ENCODE data around the gene TPGS1.

The TPGS1 gene

GRCh38 chr19:540867-541637 is 33.8 kb downstream of the TPGS1 start:
- no peak for TF ChIP-seq TAF1 (IDR thresholded peaks at IDR 0.05; ENCODE audit: low read depth)
- no peak for TF ChIP-seq TEAD4 (IDR thresholded peaks at IDR 0.05)
- no peak for TF ChIP-seq EP300 (IDR thresholded peaks at IDR 0.05; ENCODE audit: borderline replicate concordance)
- no peak for TF ChIP-seq FOXM1 (IDR thresholded peaks at IDR 0.05; ENCODE audit: borderline replicate concordance, low read depth)
- no peak for TF ChIP-seq EGR1 (IDR thresholded peaks at IDR 0.05)

- no peak for TF ChIP-seq TCF12 (IDR thresholded peaks at IDR 0.05; ENCODE audit: low read depth)
Measured at GRCh38 chr19:541699-542098, 34.4 kb downstream of the TPGS1 start.

GRCh38 chr19:542173-542866 is 35.0 kb downstream of the TPGS1 start:
- no peak for TF ChIP-seq YY1 (IDR thresholded peaks at IDR 0.05; ENCODE audit: low read depth)
- no peak for TF ChIP-seq MAX (IDR thresholded peaks at IDR 0.05)
- no peak for TF ChIP-seq REST (IDR thresholded peaks at IDR 0.05; ENCODE audit: low read depth)
- TF ChIP-seq TCF12 (IDR thresholded peaks at IDR 0.05; ENCODE audit: low read depth) = no peak
- no peak for TF ChIP-seq CREB1 (IDR thresholded peaks at IDR 0.05; ENCODE audit: low read depth)
- TF ChIP-seq TAF1 (IDR thresholded peaks at IDR 0.05; ENCODE audit: low read depth) = no peak
- TF ChIP-seq ZBTB7A (IDR thresholded peaks at IDR 0.05; ENCODE audit: low read depth) = no peak
- no peak for TF ChIP-seq NFIC (IDR thresholded peaks at IDR 0.05)
- no peak for TF ChIP-seq EP300 (IDR thresholded peaks at IDR 0.05; ENCODE audit: borderline replicate concordance)
- TF ChIP-seq RAD21 (IDR thresholded peaks at IDR 0.05; ENCODE audit: low read depth) = no peak
- TF ChIP-seq USF1 (IDR thresholded peaks at IDR 0.05) = no peak

GRCh38 chr19:543910-544608 is 36.8 kb downstream of the TPGS1 start, which contains the start of gene GZMM:
Gene GZMM (plus strand): TSS chr19:544053. CDS start chr19:544072, 19 bp downstream.
- no peak for TF ChIP-seq ZBTB7A (IDR thresholded peaks at IDR 0.05; ENCODE audit: low read depth)
- no peak for TF ChIP-seq REST (IDR thresholded peaks at IDR 0.05; ENCODE audit: low read depth)
- TF ChIP-seq RAD21 (IDR thresholded peaks at IDR 0.05; ENCODE audit: low read depth) = no peak
- no peak for TF ChIP-seq EP300 (IDR thresholded peaks at IDR 0.05; ENCODE audit: borderline replicate concordance)
- TF ChIP-seq USF1 (IDR thresholded peaks at IDR 0.05) = no peak
- TF ChIP-seq TAF1 (IDR thresholded peaks at IDR 0.05; ENCODE audit: low read depth) = no peak
- no peak for TF ChIP-seq CEBPB (IDR thresholded peaks at IDR 0.05)
- no peak for TF ChIP-seq MAX (IDR thresholded peaks at IDR 0.05)
- TF ChIP-seq TEAD4 (IDR thresholded peaks at IDR 0.05) = no peak; the same call in 1 of the 2 replicates
- TF ChIP-seq FOXM1 (IDR thresholded peaks at IDR 0.05; ENCODE audit: borderline replicate concordance, low read depth) = no peak
- TF ChIP-seq EGR1 (IDR thresholded peaks at IDR 0.05) = no peak
- no peak for TF ChIP-seq YY1 (IDR thresholded peaks at IDR 0.05; ENCODE audit: low read depth)
- TF ChIP-seq TCF12 (IDR thresholded peaks at IDR 0.05; ENCODE audit: low read depth) = no peak

GRCh38 chr19:547117-547516 is 39.8 kb downstream of the TPGS1 start:
- TF ChIP-seq ZBTB7A (IDR thresholded peaks at IDR 0.05; ENCODE audit: low read depth) (no peak), MAX (IDR thresholded peaks at IDR 0.05) (no peak), USF1 (IDR thresholded peaks at IDR 0.05) (no peak), TEAD4 (IDR thresholded peaks at IDR 0.05) (no peak), TAF1 (IDR thresholded peaks at IDR 0.05; ENCODE audit: low read depth) (no peak), YY1 (IDR thresholded peaks at IDR 0.05; ENCODE audit: low read depth) (no peak), EP300 (IDR thresholded peaks at IDR 0.05; ENCODE audit: borderline replicate concordance) (no peak)
